Activated CD4-positive, alpha-beta T cell treated with anti-CD3 and anti-CD28 coated beads, Interleukin-2, amount 50 U/mL, for 16 hours (primary cell): ENCODE data around the gene PSTPIP1.

Source experiments
- DNase-seq: peaks from one replicate; pipeline ENCODE4 v3.0.0-alpha.2; 2020

PSTPIP1 gene

DNA sequence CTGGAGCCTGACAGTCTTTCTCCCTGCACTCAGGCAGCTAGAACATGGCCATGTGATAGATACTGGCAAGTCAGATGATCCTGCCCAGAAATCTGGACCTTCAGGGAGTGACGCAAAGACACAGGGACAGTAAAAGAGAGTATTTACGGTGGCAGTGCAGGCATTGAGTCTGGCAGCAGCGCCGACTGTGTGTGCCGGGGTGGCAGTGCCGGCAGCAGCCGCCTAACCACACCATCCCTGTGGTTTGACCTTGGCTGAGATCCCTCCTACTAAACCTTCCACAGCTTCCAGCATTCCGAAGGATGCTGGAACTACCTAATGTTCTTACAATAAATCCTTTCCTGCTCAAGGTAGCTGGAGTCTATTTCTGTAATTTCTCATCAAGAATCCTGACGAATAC, 80.6 kb downstream of the PSTPIP1 start:
- no peak for DNase-seq

GRCh38 chr15:77076323-77076915, 81.5 kb downstream of the PSTPIP1 start:
- no peak for DNase-seq

DNA sequence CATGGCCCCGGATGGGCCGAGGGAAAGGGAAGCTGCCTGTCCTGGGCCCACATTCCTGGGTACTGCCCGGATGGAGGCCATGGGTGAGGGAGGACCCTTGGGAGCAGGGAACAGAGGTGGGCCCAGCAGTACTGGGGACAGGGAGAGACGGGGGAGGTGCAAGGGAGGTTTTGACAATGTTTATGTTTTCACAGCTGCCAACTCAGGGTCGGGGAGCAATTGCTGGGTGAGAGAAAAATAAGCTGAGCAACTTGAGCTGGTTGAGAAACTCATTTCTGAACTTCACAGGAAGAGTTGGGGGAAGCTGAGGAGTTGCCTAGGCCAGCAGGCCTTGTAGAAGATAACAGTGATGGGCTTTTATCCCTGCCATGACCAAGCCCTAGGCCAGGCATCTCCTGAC, 87.0 kb downstream of the PSTPIP1 start:
- no peak for DNase-seq

GRCh38 chr15:77083381-77084160, 88.6 kb downstream of the PSTPIP1 start:
- peak; percentile 67 for DNase-seq

GRCh38 chr15:77084436-77084835, 89.5 kb downstream of the PSTPIP1 start:
- no peak for DNase-seq

GRCh38 chr15:77085297-77085696, 90.4 kb downstream of the PSTPIP1 start:
- peak; percentile 59 for DNase-seq
